ENCODE data around the gene LGI2. TPM values are rescaled to one million over a fixed set of nuclear protein-coding genes. Genes with fewer than 3 reads are reported as not detected.

LGI2 gene
- total RNA-seq, 6 experiments from 2014 or later = not detected

GRCh38 chr4:24969486-24969885 lies 61.3 kb downstream of the LGI2 start:
- H3K9me3 Mint-ChIP-seq = no peaks in the 10 kb centered on the region
- TF ChIP-seq CTCF (IDR thresholded peaks at IDR 0.05) = no peak
- no peak overlapping the region for H3K4me3 Mint-ChIP-seq
- H3K36me3 Mint-ChIP-seq (ENCODE audit: low read depth) = no peaks in the 10 kb centered on the region
- peaks cover 22% of the 10 kb centered on the region for H3K4me1 Mint-ChIP-seq (ENCODE audit: low read depth)
- H3K27me3 Mint-ChIP-seq (ENCODE audit: insufficient read depth) = peaks cover 15% of the 10 kb centered on the region
- H3K27ac Mint-ChIP-seq = no peak overlapping the region
- DNase-seq = no peak

DNA sequence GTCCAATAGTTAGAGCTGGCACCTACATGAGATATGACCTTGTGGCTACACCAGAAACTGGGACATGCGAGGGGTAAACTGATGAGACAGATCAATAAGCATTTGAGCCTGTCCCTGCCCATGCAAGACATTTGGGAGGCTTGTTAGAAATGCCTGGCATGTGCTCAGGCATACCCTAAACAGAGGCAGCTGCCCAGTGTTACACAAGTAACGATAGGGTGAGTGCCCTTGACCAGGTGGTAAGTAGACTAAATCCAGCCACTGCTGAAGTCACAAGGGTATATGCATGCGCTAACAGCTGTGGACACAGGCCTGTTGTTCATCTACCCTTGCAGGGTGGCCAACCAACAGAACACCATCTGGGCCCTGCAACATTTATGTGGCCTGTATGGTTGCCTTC lies 61.8 kb downstream of the LGI2 start:
- H3K27me3 Mint-ChIP-seq (ENCODE audit: insufficient read depth) = peaks cover 14% of the 10 kb centered on the region
- no peaks in the 10 kb centered on the region for H3K36me3 Mint-ChIP-seq (ENCODE audit: low read depth)
- peaks cover 18% of the 10 kb centered on the region for H3K4me1 Mint-ChIP-seq (ENCODE audit: low read depth)
- H3K4me3 Mint-ChIP-seq = no peak overlapping the region
- no peaks in the 10 kb centered on the region for H3K9me3 Mint-ChIP-seq
- no peak overlapping the region for H3K27ac Mint-ChIP-seq
- DNase-seq = no peak
- TF ChIP-seq CTCF (IDR thresholded peaks at IDR 0.05) = no peak

GRCh38 chr4:24968278-24968677 lies 62.5 kb downstream of the LGI2 start:
- peaks cover 14% of the 10 kb centered on the region for H3K27me3 Mint-ChIP-seq (ENCODE audit: insufficient read depth)
- no peak for DNase-seq
- H3K9me3 Mint-ChIP-seq = no peaks in the 10 kb centered on the region
- H3K4me3 Mint-ChIP-seq = no peak overlapping the region
- peaks cover 10% of the 10 kb centered on the region for H3K4me1 Mint-ChIP-seq (ENCODE audit: low read depth)
- no peak overlapping the region for H3K27ac Mint-ChIP-seq
- TF ChIP-seq CTCF (IDR thresholded peaks at IDR 0.05) = no peak
- H3K36me3 Mint-ChIP-seq (ENCODE audit: low read depth) = no peaks in the 10 kb centered on the region

GRCh38 chr4:24967346-24967745 lies 63.4 kb downstream of the LGI2 start:
- DNase-seq = no peak
- H3K4me1 Mint-ChIP-seq (ENCODE audit: low read depth) = peaks cover 1% of the 10 kb centered on the region
- no peak overlapping the region for H3K27ac Mint-ChIP-seq
- no peaks in the 10 kb centered on the region for H3K36me3 Mint-ChIP-seq (ENCODE audit: low read depth)
- H3K27me3 Mint-ChIP-seq (ENCODE audit: insufficient read depth) = peaks cover 11% of the 10 kb centered on the region
- no peak overlapping the region for H3K4me3 Mint-ChIP-seq
- no peaks in the 10 kb centered on the region for H3K9me3 Mint-ChIP-seq
- no peak for TF ChIP-seq CTCF (IDR thresholded peaks at IDR 0.05)

- no peak for DNase-seq
- Mint-ChIP-seq H3K4me1 (ENCODE audit: low read depth) (no peaks in the 10 kb centered on the region), H3K27me3 (ENCODE audit: insufficient read depth) (peaks cover 7% of the 10 kb centered on the region), H3K4me3 (no peak overlapping the region), H3K36me3 (ENCODE audit: low read depth) (no peaks in the 10 kb centered on the region), H3K27ac (no peak overlapping the region), H3K9me3 (no peaks in the 10 kb centered on the region)
- no peak for TF ChIP-seq CTCF (IDR thresholded peaks at IDR 0.05)
Observed at GRCh38 chr4:24966076-24966475, 64.7 kb downstream of the LGI2 start.

DNA sequence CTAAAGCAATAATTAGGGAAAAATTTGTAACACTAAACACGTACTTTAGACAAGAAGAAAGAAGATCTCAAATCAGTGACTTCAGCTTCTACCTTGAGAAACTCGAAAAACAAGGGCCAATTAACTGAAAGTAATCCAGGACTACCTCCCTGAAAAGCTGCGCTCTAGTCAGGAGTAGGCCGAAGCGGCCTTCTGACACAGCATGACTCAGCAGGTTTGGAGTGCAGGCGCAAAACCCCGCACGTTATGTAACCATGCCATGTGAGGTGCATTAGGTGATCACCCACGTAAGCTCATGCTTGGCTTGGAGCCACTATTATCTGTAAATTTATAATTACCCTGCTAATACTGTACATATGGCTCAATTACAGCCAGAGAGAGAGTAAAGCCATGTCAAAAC lies 65.1 kb downstream of the LGI2 start:
- H3K27ac Mint-ChIP-seq = no peak overlapping the region
- no peaks in the 10 kb centered on the region for H3K36me3 Mint-ChIP-seq (ENCODE audit: low read depth)
- H3K27me3 Mint-ChIP-seq (ENCODE audit: insufficient read depth) = peaks cover 6% of the 10 kb centered on the region
- no peaks in the 10 kb centered on the region for H3K4me1 Mint-ChIP-seq (ENCODE audit: low read depth)
- TF ChIP-seq CTCF (IDR thresholded peaks at IDR 0.05) = no peak
- no peak for DNase-seq
- no peak overlapping the region for H3K4me3 Mint-ChIP-seq
- H3K9me3 Mint-ChIP-seq = no peaks in the 10 kb centered on the region
